Sigmoid colon (tissue), 4 donors: Measurements from ENCODE around the gene CCL2.

ENCODE experiments used
- POLR2A ChIP-seq, 2 donors: fragments of 450-650 bp; IDR thresholded peaks; one replicate each; pipeline ENCODE4 v1.6.1; 2016; ENCODE audit warnings: antibody characterized with exemption in 2 of 2, mild to moderate bottlenecking in 2 of 2, moderate library complexity in 2 of 2
- POLR2AphosphoS5 ChIP-seq, 4 donors: sonication (generic); formaldehyde crosslinking; IDR thresholded peaks; one replicate each; pipeline ENCODE4 v1.6.1; 2017; ENCODE audit warnings: antibody characterized with exemption in 4 of 4

- TF ChIP-seq POLR2AphosphoS5 (IDR thresholded peaks at IDR 0.05) (peak; percentile 54 to 74 (median 63)), POLR2A (IDR thresholded peaks at IDR 0.05) (no peak)
These were observed 30.3 kb downstream of the CCL2 start, which contains the start of gene CCL11 for GRCh38 chr17:34285286-34285792.
